ENCODE measurements around the gene POLR2I.

Gene POLR2I

DNA sequence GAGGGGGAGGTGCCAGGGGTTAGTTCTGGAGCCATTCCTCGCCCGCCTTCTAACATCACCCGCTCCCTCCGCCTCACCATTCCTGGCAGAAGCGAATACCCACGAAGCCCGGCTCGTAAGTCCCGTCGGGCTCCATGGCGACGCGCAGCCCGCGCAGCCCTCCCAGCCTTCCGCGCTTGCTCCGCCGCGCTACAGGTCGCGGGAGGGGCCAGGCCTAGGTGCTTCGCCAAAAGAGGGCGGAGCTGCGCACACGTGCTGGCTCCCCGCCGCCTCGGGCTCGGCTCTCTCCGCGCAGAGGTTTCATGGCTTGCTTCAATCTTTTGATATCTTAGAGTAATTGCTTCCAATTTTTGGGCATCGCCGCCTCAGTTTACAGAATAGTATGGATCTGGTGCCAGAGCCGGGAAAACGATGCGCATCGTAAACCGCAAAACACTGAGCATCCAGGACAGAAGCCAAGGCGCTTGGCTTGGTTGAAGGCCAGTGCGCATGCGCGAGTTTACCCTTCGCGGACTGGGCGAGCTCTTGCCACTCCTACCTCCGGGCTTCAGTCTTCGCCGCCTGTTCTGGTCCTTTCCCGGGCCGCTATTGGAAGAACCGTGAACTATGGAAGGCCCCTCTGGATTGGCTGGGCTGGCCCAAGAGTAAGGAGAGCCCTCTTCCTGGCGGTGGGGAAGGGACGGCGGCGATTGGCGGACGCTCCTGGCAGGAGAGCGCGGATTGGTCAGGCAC lies at the start of gene POLR2I:
POLR2I (minus strand) TSS at position 155 of the 732 bp plus-strand sequence; CDS start at position 136, 19 bp downstream.
- DNase-seq (ENCODE audit: low spot score): peak; percentile 98

DNA sequence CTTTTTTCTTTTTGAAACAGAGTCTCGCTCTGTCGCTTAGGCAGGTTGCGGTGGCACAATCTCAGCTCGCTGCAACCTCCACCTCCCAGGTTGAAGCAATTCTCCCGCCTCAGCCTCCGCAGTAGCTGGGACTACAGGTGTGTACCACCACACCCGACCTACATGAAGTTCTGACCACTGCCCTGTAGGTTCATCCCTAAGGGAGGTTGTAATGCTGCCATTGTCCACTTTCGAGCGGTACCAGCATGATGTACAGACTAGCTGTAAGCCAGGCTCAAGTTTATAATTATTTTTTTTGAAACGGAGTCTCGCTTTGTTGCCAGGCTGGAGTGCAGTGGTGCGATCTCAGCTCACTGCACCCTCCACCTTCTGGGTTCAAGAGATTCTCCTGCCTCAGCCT lies 49.1 kb upstream of the POLR2I start:
- no peak for DNase-seq (ENCODE audit: low spot score)

GRCh38 chr19:36160821-36161596 lies 46.3 kb upstream of the POLR2I start:
- no peak for DNase-seq (ENCODE audit: low spot score)

- no peak for DNase-seq (ENCODE audit: low spot score)
Measured at GRCh38 chr19:36153126-36153525, 38.5 kb upstream of the POLR2I start.

DNA sequence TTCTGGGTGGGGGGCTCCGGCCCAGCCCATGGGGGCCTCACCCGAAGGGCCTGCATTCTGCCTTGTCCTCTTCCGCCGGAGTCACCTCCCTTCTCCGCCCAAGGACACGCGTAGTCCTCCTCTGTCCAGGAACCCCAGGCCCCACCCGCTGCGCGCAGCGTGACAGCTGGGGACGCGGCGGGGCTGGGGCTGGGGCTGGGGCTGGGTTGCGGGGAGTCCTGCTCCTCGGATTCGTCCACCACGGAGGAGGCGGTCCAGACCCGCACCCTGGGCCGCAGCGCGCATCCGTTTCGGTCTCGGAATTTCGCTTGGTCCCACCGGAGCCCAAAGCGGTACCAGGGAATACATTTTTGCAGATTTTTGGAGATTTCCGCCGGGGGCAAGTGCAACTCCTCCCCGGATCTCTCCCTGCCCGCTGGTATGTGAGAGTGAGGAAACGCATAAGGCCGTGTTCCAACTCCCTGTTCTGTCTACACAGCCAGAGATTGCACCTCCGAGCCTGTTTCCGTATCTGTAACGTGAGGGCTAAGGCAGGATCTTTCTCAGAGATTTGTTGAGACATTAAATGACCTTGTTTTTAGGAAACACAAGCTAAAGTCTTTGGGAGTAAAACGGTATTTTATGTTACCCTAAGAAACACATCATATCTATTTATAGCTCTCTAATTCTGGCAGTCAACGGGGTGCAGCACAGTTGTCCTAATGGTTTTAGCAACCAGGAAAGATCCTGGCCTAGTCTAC lies 37.8 kb upstream of the POLR2I start, which contains the start of gene COX7A1:
COX7A1 (minus strand) TSS at position 96 of the 740 bp plus-strand sequence; CDS start at position 56, 40 bp downstream.
- peak; percentile 87 for DNase-seq (ENCODE audit: low spot score)

DNA sequence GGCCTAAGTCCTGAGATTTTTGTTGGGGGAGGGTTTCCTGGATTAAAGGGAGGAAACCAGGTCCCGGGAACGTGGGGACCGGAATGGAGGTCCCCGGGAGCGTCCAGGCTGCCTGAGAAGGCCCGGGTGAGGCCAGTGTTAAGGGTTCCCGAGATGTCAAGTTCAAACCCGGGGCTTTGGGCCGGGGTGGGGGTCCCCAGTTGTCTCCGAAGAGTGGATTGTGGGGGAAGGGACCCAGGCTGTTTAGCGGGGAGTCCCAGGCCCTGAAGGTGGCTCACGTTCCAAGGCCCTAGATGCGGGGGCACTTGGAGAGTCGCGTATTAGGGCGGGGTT lies 37.3 kb upstream of the POLR2I start:
- DNase-seq (ENCODE audit: low spot score): peak; percentile 69

- DNase-seq (ENCODE audit: low spot score): peak; percentile 77
Measured at GRCh38 chr19:36151144-36152018, 36.7 kb upstream of the POLR2I start.

DNA sequence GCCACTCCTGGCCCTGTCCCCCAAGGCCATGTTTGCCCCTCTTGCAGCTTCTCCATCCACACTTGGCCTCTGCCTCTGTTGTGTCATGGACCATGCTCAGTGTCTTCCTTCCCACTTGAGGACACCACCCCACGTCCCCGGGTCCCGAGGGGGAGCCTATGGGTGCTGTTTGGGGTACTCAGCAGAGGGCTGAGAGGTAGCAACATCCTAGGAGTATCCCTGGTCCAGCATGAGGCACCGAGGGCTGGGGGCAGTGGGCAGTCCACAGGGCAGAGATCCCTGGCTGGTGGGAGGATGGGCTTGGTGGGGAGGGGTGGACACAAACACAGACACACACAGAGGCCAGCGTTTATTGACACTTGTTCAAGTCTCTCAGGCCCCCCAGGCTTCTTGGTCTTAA lies 35.9 kb upstream of the POLR2I start:
- DNase-seq (ENCODE audit: low spot score): no peak

GRCh38 chr19:36149673-36150406 lies 35.2 kb upstream of the POLR2I start:
- no peak for DNase-seq (ENCODE audit: low spot score)

GRCh38 chr19:36144624-36145023 lies 29.9 kb upstream of the POLR2I start:
- DNase-seq (ENCODE audit: low spot score): no peak

GRCh38 chr19:36142496-36142895 lies 27.8 kb upstream of the POLR2I start:
- DNase-seq (ENCODE audit: low spot score): no peak

- no peak for DNase-seq (ENCODE audit: low spot score)
Measured at GRCh38 chr19:36142046-36142445, 27.4 kb upstream of the POLR2I start.

DNA sequence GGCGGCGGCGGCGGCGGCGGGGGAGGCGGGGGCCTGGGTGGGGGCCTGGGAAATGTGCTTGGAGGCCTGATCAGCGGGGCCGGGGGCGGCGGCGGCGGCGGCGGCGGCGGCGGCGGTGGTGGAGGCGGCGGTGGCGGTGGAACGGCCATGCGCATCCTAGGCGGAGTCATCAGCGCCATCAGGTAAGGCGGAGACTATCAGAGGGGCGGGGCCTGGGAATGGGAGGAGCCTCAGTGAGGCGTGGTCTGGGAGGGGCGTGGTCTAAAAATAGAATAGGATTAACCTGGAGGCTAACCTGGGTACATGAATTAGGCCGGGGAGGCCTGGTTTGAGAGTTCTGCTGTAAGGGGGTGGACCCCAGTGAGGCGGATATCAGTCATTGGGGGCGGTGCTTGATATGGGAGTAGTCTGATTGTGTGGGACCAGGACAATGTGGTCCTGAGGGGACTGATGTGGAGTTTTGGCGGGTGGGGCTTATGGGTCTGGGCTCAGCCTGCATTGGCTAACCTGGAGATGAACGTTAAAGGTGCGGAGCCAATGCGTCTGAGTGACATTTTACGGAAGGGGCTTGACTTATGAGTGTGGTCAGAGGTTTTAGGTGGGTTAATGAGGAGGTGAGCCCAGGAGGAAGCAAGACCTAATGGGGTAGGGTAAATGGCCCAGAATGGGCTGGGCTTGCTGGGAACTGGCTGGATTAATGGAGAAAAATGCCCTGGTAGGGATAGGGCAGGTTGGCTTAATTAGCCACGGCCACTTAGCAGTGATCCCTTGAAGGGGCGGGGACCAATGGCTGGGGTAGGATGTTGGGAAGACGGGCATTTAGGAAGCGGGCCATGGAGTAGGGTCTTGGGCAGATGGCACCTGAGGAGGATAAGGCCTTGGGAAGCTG lies 26.6 kb upstream of the POLR2I start:
- DNase-seq (ENCODE audit: low spot score): peak; percentile 88

- DNase-seq (ENCODE audit: low spot score): peak; percentile 77
Measured at GRCh38 chr19:36140304-36141038, 25.8 kb upstream of the POLR2I start.

GRCh38 chr19:36139473-36140303 lies 25.0 kb upstream of the POLR2I start, which contains the start of gene CAPNS1:
Gene CAPNS1, plus strand, starts transcription at chr19:36140066. Its CDS starts 946 bp downstream, at chr19:36141012.
- peak; percentile 97 for DNase-seq (ENCODE audit: low spot score)

GRCh38 chr19:36139120-36139472 lies 24.4 kb upstream of the POLR2I start:
- no peak for DNase-seq (ENCODE audit: low spot score)

- DNase-seq (ENCODE audit: low spot score): no peak
Measured at GRCh38 chr19:36136964-36137686, 22.4 kb upstream of the POLR2I start.

Data from left forelimb (tissue), 1 donor.